Measurements from ENCODE around the gene SST.
A peak's percentile ranks its signal among the peaks of the same experiment; 100 is the strongest.

SST gene

GRCh38 chr3:187669675-187670504 is at the start of gene SST:
Gene SST, minus strand, starts transcription at chr3:187670394. Its CDS starts 103 bp downstream, at chr3:187670291.
- no peak for DNase-seq (ENCODE audit: low read depth)

GRCh38 chr3:187719628-187720336 is 49.6 kb upstream of the SST start:
- no peak for DNase-seq (ENCODE audit: low read depth)

GRCh38 chr3:187718802-187719201 is 48.6 kb upstream of the SST start:
- DNase-seq (ENCODE audit: low read depth): no peak

GRCh38 chr3:187717572-187717971 is 47.4 kb upstream of the SST start:
- DNase-seq (ENCODE audit: low read depth): no peak

DNA sequence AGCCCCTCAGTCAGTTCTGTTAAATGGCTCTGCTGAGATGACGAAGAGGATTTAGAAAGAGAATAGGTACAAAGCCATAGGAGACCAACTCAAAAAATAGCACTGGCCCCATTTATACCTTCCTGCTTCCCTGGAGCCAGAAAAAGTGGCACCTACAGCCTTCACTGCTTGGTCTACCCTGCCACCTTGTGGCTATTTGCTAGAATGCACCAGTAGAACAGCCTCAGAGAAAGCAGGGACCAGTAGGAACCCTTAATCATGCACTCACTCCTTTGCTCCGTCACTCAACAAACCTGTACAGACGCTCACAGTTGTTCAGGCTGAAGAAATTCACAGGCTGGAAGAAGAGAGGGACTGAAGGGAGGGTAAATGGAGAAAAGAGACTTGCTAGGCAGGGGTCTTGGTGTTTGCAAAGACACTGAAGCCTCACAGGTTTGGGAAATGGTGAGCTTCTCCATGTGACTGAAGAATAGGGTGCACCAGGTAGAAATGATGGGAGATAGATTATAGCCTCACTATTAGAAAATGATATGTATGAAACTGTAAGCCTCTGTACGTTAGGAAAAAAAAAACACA is 44.3 kb upstream of the SST start:
- DNase-seq (ENCODE audit: low read depth): peak; percentile 49

GRCh38 chr3:187713504-187713903 is 43.3 kb upstream of the SST start:
- no peak for DNase-seq (ENCODE audit: low read depth)

GRCh38 chr3:187709155-187709554 is 39.0 kb upstream of the SST start:
- no peak for DNase-seq (ENCODE audit: low read depth)

DNA sequence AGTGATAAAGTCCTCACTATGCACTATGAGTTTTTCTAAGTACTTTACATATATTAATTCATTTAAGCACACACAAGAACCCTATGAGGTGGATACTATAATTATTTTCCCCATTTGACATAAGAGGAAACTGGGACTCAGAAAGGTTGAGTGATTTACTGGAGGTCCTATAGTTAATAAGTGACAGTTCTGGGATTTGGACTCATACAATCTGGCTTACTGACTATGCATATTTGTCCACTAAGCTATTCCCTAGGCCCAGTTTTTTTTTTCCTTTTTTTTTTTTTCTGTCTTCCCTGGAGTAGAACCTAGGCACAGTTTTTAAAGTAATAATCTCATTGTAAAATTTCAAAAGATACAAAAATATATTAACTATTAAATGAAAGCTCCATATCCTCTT is 38.5 kb upstream of the SST start:
- no peak for DNase-seq (ENCODE audit: low read depth)

DNA sequence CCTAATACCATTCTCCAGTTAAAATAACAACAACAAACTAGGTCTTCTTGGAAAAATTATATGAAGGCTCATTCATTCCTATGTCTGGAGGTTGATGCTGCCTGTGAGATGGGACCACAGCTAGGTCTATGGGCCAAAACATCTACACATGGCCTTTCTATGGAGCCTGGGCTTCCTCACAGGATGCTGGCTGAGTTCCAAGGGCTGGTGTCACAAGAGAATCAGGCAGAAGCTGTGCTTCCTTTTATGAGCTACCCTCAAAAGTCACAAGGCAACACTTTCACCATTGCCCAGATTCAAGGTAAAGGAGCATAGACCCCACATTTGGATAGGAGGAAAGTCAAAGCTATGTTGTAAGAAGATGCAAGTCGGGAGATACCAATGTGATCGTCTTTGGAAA is 36.8 kb upstream of the SST start:
- DNase-seq (ENCODE audit: low read depth): no peak

DNA sequence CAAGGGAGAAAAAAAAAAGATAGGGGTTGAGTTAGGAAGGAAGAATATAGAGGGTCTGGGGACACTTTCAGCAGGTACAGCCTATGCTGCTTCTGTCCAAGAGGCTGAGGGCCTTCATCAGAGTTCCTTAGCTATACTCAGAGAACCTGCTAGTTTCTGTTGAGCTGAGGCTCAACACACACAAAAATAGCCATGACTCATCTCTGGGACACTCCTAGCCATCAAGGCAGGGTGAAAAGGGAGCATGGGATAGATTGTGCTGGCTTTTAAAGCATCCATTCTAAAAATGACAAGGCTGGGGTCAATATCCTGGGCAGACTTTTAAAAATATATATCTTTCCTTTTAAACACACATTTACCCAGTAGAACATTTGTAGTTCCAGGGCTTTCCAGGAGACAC is 35.0 kb upstream of the SST start:
- DNase-seq (ENCODE audit: low read depth): no peak

DNA sequence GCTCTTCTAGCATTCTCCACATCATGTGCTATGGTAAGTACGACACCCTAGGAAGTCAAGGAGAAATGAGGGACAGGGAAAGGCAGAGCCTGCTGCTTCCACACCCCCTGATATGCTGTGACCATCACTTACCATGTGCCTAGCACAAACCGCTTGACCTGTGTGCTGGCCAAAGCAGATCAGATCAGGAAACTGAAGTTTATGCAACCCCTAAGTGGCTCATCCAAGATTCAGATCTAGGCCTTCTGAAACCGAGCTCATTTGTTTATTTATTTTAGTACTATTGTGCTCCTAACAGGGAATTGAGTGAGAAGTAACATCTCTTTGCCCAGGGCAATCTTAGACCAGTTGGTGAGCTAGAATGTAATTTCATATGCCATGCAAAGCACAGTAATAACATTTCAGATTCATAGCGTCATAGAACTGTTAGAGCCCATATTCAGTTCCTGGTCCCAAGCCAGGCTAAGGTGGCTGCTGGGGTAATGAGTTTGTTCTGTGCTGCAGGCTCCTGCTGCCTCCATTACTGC is 32.4 kb upstream of the SST start, which contains the start of gene RTP2:
Gene RTP2, minus strand, starts transcription at position 51 of the 527 bp plus-strand sequence. CDS start 429 bp downstream, outside the sequence.
- DNase-seq (ENCODE audit: low read depth): no peak

DNA sequence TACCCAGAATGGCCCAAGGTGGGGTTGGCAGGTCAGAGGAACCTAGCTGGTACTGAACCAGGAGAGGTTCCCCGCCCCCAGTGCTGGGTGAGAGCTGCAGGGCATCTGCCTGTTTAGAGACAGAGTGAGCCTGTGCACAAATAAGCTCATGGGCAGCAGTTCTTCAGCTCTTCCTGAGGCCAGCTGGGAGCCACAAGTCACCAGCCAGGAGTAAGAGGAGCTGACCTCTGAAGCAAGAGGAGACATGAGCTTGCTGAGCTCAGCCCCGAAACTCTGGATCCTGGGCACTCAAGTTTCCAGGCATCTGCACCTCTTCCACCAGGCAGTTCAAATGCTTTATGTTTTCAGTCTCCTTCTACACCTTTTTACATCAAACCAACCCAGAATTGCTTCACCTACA is 30.1 kb upstream of the SST start:
- DNase-seq (ENCODE audit: low read depth): no peak

DNA sequence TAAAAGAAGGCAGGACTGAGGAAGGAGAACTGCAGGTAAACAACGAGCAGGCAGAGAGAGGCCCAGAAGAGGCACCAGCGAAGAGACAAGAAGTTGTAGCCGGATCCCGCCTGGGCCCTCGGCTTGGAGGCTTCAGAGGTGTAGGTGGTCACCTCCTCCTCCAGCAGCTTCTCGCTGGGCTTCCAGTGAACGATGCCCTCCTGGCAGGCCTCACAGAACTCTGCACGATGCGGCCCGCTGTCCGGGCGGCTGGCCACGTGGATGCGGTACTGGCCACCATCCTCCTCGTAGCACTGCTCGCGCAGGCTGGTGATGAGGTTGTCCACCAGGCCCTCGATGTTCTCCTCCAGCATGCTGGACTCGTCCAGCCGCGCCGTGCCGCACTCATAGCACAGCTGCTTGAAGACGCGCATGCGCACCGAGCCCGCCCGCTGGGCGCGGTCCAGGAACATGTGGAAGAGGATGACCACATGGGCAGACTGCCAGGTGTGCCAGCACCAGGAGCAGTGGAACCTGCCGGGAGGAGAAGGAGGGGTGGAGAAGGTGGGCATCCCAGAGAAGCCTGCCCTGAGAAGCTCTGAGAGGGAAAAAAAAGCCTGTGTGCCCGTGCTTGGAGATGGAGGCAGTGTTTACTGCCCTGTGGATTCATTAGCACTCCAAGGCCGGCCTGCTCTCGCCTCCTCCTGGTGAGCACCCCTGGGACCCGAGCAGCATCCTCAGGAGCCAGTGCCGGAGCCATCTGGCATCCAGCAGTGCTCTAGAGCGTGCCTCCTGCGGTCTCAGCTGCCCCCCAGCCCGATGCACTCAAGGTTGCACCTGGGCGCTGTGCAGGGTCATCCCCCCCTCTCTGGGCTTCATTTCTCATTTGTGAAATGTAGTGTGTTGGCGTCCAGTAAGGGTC is 28.6 kb upstream of the SST start:
- DNase-seq (ENCODE audit: low read depth): no peak

GRCh38 chr3:187696021-187696420 is 25.8 kb upstream of the SST start:
- no peak for DNase-seq (ENCODE audit: low read depth)

DNA sequence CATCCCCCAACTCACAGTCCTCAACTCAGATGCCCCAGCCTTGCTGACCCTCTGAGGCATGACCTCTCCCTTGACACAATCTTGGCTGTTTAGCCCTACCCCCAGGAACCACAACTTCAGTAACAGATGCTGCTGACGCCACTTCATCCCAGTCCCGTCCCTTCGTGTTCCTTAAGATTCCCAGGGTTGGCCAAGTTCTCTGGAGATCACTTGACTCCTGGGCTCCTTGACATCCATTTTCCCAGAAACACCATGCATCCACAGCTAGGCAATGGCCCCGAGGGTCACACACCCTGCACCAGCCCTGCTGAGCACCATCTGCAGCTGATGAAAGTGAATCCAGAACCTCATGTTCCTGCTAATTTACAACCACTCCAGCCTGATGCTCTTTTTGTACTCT is 25.3 kb upstream of the SST start:
- DNase-seq (ENCODE audit: low read depth): no peak

GRCh38 chr3:187694801-187695200 is 24.6 kb upstream of the SST start:
- DNase-seq (ENCODE audit: low read depth): no peak

GRCh38 chr3:187693431-187693830 is 23.2 kb upstream of the SST start:
- DNase-seq (ENCODE audit: low read depth): no peak

- DNase-seq (ENCODE audit: low read depth): no peak
Measured at GRCh38 chr3:187689984-187690383, 19.8 kb upstream of the SST start.

DNA sequence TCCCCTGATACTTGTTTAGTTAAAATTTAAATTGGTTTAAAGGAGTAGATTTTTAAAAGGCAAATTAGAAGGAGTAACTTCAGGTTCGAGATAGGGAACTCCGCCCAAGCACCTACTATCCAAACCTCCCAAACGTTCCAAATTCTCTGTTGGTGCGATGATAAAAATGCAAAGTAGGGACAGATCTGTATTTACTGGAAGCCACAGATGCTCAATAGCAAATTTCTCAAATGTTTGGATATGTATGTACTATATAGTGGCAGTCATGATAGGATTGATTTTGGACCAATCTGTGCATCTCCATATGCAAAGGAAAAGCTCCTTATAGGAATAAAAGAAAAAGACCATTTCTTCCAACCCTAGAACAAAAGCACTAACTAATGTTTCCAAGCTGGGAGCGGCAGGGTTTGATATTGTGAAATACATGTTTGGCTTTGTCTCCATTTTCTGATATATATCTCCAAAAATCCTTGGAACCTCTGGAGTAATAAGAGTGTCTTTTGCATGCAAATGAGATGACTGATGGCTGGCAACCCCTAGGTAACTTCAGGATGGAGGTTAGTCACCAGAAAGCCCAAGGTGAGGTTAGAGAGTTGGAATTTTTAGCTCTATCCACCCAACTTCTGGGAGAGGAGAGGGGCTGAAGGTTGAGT is 16.6 kb upstream of the SST start:
- no peak for DNase-seq (ENCODE audit: low read depth)

DNA sequence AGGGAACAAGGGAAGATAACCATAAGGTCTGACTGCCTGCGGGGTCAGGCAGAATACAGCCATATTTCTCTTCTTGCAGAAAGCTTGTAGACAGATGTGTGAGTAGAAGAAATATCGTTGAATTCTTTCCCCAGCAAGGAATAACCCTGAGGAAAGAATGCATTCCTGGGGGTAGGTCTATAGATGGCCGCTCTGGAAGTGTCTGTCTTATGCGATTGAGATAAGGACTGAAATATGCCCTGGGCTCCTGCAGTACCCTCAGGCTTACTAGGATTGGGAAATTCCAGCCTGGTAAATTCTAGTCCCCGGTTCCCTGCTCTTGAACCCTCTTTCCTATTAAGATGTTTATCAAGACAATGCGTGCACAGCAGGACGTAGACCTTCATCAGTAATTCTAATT is 15.8 kb upstream of the SST start:
- no peak for DNase-seq (ENCODE audit: low read depth)

DNA sequence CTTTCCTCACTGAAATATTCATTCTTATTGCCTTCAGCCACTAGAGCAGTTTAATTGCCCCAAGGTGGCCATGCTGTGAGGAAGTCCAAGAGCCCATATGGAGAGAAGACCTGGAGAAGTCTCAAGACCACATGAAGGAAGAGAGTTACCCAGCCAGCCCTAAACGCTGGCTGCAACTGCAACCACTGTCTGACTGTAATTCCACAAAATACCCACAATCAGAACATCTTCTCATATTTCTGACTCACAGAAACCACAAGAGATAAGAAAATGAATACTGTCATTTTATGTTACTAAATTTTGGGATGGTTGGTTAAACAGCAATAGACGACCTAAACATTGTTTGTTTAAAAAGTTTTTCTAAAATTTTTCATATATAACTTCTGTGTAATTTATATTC is 14.7 kb upstream of the SST start:
- DNase-seq (ENCODE audit: low read depth): no peak
